ENCODE results near the gene DNAI2. TPM values are rescaled to one million over a fixed set of nuclear protein-coding genes. Genes with fewer than 3 reads are reported as not detected.
"Not testable (repeated sequence)": the region's sequence is repeated elsewhere in the genome, so short reads cannot be mapped to it uniquely, and the experiment has no call there.

The DNAI2 gene
- polyA plus RNA-seq, 2 of the 4 experiments (the other 2 are of a cell fraction): not detected

DNA sequence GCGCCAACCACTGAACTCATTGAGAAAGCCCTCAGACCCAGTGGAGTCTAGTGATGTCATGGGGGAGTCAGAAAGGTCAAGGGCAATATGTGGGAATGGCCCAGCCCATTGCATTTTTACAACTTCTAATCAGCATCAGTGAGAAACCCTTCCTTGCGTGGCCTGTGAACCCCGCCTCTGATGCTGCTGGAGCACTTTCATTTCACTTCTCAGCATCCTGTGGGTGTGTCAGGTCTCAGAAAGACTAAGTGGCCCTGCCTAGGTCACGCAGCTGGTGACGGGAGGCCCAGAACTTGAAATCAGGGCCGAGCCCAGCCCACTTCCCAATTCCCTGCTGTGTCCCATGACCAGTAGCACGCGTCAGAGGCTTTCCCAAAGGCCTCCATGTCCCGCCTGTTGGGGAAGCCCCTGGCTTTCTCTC lies 6.1 kb downstream of the DNAI2 start:
- Histone ChIP-seq H3K9me3 (no peaks in the 10 kb centered on the region), H3K4me1 (0 out of 3 replicates have a peak, but pooled peaks cover 4% of the 10 kb centered on the region), H3K4me2 (no peak overlapping the region), H3K27ac (no peak overlapping the region), H3K4me3 (no peak overlapping the region)
- CTCF ChIA-PET: interaction anchor here (0.6 to 12.3 kb wide), 2 partner anchors 18 to 88 kb away, joined by 3 to 125 read pairs; no protein-coding TSS in a partner anchor
- no peak for ATAC-seq
- WGBS (ENCODE audit: missing lambda C conversion rate): 64% methylated on average over 9 of the region's 9 CpGs
- DNase-seq (ENCODE audit: low read depth in 1 of 2, low spot score in 1 of 2): no peak
- TF ChIP-seq NR3C1 (IDR thresholded peaks at IDR 0.05) (no peak), GATA3 (IDR thresholded peaks at IDR 0.05; ENCODE audit: borderline replicate concordance) (no peak), EHF (CRISPR knock-in tag; IDR thresholded peaks at IDR 0.05) (no peak), RFX5 (IDR thresholded peaks at IDR 0.05) (no peak)
- no peak for FAIRE-seq
- POLR2A ChIA-PET: no interaction called here

DNA sequence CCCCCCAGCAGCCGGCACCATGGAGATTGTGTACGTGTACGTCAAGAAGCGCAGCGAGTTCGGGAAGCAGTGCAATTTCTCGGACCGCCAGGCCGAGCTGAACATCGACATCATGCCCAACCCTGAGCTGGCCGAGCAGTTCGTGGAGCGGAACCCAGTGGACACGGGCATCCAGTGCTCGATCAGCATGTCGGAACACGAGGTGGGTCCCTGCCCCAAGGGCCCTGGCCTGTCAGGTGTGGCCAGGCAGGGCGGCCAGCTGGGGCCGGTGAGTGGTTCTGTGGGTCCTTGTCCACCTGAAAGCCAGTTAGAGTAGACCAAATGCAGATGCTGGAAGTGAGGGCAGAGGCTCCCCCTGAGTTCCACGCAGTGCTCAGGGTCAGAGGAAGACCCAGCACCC lies 7.8 kb downstream of the DNAI2 start:
- no peak for TF ChIP-seq CBX8 (IDR thresholded peaks at IDR 0.05)
- TF ChIP-seq, protein P1, sequence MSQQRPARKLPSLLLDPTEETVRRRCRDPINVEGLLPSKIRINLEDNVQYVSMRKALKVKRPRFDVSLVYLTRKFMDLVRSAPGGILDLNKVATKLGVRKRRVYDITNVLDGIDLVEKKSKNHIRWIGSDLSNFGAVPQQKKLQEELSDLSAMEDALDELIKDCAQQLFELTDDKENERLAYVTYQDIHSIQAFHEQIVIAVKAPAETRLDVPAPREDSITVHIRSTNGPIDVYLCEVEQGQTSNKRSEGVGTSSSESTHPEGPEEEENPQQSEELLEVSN (IDR thresholded peaks at IDR 0.05; ENCODE audit: borderline replicate concordance, low read depth): no peak
- no peak for TF ChIP-seq FOSB (CRISPR knock-in tag; IDR thresholded peaks at IDR 0.05)
- TF ChIP-seq HDAC2 (IDR thresholded peaks at IDR 0.05): no peak
- no peak for TF ChIP-seq HEYL (CRISPR knock-in tag; IDR thresholded peaks at IDR 0.05)
- TF ChIP-seq SREBF2 (IDR thresholded peaks at IDR 0.05): no peak
- no peak for TF ChIP-seq RNF2 (IDR thresholded peaks at IDR 0.05; ENCODE audit: borderline replicate concordance, low read depth)
- TF ChIP-seq CBX2 (IDR thresholded peaks at IDR 0.05; ENCODE audit: borderline replicate concordance, low read depth): no peak
- no peak for TF ChIP-seq GATA3 (IDR thresholded peaks at IDR 0.05; ENCODE audit: borderline replicate concordance)
- TF ChIP-seq CEBPB (IDR thresholded peaks at IDR 0.05): no peak
- Histone ChIP-seq H3K4me3 (no peak overlapping the region), H3K9me3 (no peaks in the 10 kb centered on the region), H3K4me1 (0 out of 3 replicates have a peak, but pooled peaks cover 4% of the 10 kb centered on the region), H3K27ac (no peak overlapping the region), H3K4me2 (no peak overlapping the region)
- ATAC-seq (no peak), FAIRE-seq (no peak), DNase-seq (ENCODE audit: low read depth in 1 of 2, low spot score in 1 of 2) (no peak)
- 72% methylated on average over 19 of the region's 20 CpGs for WGBS (ENCODE audit: missing lambda C conversion rate)
- CTCF ChIA-PET: interaction anchor here (0.9 to 12.3 kb wide), 9 partner anchors 9 to 852 kb away, joined by 3 to 125 read pairs (median 3); partner anchors contain the start of gene GPR142
- POLR2A ChIA-PET: interaction anchor here (0.5 to 0.8 kb wide), 2 partner anchors 48 to 79 kb away, joined by 3 read pairs; partner anchors contain the start of gene RPL38

DNA sequence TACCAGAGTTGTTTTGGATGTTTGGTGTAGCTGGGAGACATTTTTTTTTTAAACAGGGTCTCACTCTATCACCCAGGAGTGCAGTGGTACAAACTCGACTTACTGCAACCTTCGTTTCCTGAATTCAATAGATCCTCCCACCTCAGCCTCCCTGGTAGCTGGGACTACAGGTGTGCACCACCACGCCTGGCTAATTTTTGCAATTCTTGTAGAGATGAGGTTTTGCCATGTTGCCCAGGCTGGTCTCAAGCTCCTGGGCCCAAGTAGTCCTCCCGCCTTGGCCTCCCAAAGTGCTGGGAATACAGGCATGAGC lies 8.2 kb downstream of the DNAI2 start:
- not testable (repeated sequence) for ATAC-seq, H3K27ac ChIP-seq

DNA sequence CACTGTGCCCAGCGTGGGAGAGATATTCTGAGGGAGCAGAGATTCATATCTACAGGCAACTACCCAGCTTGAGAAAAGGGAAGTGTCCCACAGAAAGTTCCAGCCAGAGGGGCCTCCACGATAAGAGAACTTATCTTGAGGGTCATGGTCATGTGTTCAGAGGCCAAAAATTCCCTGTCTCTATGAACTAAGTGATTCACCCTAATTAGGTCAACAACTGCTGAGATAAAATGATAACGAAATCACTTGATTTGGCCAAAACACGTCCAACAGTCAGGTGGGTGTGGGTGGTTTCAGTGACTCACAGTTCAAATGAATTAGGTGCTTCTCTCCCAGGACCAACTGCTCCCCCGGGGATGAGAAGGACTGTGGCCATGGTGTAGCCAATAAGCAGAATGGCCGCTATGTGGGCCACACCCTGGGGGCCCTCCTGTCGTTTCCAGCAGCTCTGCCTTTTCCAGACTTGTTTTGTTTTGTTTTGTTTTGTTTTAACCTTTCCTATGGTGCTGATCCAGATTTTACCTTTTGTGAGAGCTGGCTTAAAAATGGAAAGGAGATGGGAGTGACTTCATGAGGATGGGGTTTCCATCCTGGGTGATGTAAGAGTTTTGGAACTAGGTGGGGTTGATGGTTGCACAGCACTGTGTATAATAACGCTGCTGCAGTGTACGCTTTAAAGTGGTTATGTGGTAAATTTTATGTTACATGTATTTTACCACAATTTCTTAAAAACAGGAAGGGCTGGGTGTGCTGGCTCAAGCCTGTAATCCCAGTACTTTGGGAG lies 8.7 kb downstream of the DNAI2 start:
- FAIRE-seq (no peak), ATAC-seq (peak; percentile 21 to 50; a peak in 2 of 6 replicates), DNase-seq (ENCODE audit: low read depth in 1 of 2, low spot score in 1 of 2) (peak in 1 of 2 experiments; percentile 38)
- Histone ChIP-seq H3K4me2 (0 out of 3 replicates have a peak overlapping the region, but pooled peaks have one; percentile 35), H3K4me3 (no peak overlapping the region), H3K4me1 (0 out of 3 replicates have a peak, but pooled peaks cover 4% of the 10 kb centered on the region), H3K9me3 (no peaks in the 10 kb centered on the region), H3K27ac (no peak overlapping the region)
- WGBS (ENCODE audit: missing lambda C conversion rate): 28% methylated on average over 9 of the region's 9 CpGs
- no peak for TF ChIP-seq GATA3 (IDR thresholded peaks at IDR 0.05; ENCODE audit: borderline replicate concordance)
- no peak for TF ChIP-seq POLR2A (IDR thresholded peaks at IDR 0.05; ENCODE audit: low read length)
- no peak for TF ChIP-seq ESRRA (IDR thresholded peaks at IDR 0.05; ENCODE audit: borderline replicate concordance, low read length)
- TF ChIP-seq FOSL2 (IDR thresholded peaks at IDR 0.05): no peak
- peak; percentile 38; the same call in 1 of the 2 replicates for TF ChIP-seq FOSL2 (CRISPR knock-in tag; IDR thresholded peaks at IDR 0.05)
- ChIA-PET CTCF (interaction anchor here (0.6 to 12.3 kb wide), 12 partner anchors 10 to 909 kb away, joined by 3 to 125 read pairs (median 3); partner anchors contain the start of gene GPR142), POLR2A (no interaction called here)

More for the DNA sequence above, 8.2 kb downstream of the DNAI2 start:
- H3K9me3 ChIP-seq; FAIRE-seq; H3K4me2 ChIP-seq; DNase-seq (ENCODE audit: low read depth in 1 of 2, low spot score in 1 of 2); H3K4me1 ChIP-seq; H3K4me3 ChIP-seq: not testable (repeated sequence)
- CTCF ChIA-PET: interaction anchor here (0.6 to 12.3 kb wide), 10 partner anchors 9 to 908 kb away, joined by 3 to 125 read pairs (median 3); partner anchors contain the start of gene GPR142
- POLR2A ChIA-PET: interaction anchor here (0.5 kb wide), 1 partner anchor 47 kb away, joined by 3 read pairs; no protein-coding TSS in a partner anchor
- 75% methylated on average over 4 of the region's 4 CpGs for WGBS (ENCODE audit: missing lambda C conversion rate)
